ENCODE measurements around the gene NFILZ.

The NFILZ gene, protein sequence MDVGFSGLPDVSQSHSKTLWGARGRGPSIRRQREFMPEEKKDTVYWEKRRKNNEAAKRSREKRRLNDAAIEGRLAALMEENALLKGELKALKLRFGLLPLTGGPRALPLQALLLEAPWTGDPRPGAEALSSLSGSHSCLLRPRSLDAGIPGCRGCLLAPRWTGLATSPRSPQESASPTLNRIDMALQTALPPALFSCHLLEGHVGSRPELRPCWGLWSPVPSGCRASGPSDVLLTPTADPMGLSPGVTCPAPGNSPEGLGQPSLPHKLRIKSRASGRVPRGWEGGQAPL

DNA sequence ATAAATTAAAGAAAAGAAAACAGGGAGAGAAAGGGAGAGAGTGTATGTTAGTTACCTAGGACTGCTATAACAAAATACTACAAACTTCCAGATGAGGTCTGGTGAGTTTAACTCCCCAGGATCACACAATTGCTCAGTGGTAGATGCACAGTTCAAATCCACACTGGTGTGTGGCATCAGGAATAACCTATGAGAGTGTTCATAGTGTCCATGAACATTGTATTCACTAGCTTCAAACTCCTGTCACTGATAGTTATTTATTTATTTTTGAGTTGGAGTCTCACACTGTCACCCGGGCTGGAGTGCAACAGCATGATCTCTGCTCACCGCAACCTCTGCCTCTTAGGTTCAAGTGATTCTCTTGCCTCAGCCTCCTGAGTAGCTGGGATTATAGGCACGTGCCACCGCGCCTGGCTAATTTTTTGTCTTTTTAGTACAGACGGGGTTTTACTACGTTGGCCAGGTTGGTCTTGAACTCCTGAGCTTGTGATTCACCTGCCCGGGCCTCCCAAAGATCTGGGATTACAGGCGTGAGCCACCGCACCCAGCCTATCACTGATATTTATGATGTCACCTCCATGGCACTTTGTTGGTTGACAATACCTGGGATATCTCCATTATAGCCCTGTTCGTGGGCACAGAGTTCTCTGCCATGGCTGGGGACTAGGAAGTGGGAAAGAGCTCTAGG lies at the start of gene NFILZ:
TSS of gene NFILZ (plus strand) at position 638 of the 688 bp plus-strand sequence. CDS start 46,133 bp downstream, outside the sequence.
- DNase-seq: no peak

DNA sequence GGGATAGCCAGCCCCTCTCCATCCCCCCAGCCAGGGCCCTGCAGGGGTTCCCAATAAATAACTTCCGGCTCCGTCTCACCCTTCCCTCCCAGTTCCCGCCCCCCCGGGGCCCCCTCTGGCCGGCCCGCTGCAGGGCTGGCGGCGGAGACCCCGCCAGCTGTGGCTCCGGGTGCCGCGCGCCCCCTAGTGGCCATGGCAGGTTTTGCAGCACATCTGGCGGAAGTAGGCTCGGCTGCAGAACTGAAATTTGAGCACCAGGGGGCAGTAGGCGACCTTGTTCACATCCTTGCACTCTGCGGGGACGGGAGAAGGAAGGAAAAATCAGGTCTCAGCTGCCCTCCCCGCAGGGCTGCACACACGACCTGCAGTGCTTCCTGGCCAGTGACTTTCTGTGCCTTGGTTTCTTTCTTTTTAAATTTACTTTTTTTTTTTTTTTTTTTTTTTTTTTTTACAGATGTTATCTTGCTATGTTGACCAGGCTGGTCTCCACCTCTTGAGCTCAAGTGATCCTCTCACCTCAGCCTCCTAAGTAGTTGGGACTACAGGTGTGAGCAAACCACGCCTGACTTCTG lies 49.6 kb upstream of the NFILZ start:
- no peak for DNase-seq

GRCh38 chr19:8584965-8585893 lies 45.2 kb upstream of the NFILZ start:
- no peak for DNase-seq

GRCh38 chr19:8585894-8586750 lies 44.3 kb upstream of the NFILZ start:
- peak; percentile 11 for DNase-seq

DNA sequence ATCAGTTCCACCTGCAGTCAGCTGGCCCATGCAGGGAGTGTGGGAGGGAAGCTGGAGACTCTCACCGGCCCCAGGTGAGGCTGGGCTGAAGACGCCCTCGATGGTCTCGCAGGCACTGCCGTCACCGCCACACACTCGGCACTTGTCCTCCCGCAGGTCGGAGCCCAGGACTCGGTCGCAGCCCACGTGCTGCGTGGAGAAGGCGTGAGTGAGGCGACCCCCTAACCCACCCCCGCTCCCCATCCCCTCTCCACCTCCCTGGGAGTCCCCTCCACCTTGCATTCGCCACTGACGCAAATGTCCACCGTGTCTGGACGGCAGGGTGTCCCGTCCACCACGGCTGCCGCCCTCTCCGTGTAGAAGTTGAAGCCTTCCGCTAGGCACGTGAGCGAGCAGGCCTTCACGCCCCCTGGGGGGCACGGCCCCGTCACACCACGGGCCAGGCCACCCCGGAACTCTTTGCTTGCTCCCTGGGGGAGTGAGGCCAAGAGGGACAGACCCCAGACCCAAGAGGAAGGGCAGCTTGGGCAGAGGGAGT lies 41.2 kb upstream of the NFILZ start:
- DNase-seq: no peak

- no peak for DNase-seq
These were observed 38.0 kb upstream of the NFILZ start for GRCh38 chr19:8592231-8593009.

GRCh38 chr19:8593931-8594330 lies 36.5 kb upstream of the NFILZ start:
- DNase-seq: no peak

GRCh38 chr19:8595651-8596050 lies 34.8 kb upstream of the NFILZ start:
- no peak for DNase-seq

GRCh38 chr19:8596168-8596567 lies 34.3 kb upstream of the NFILZ start:
- no peak for DNase-seq

GRCh38 chr19:8600064-8600463 lies 30.4 kb upstream of the NFILZ start:
- no peak for DNase-seq

GRCh38 chr19:8600816-8601215 lies 29.6 kb upstream of the NFILZ start:
- no peak for DNase-seq

DNA sequence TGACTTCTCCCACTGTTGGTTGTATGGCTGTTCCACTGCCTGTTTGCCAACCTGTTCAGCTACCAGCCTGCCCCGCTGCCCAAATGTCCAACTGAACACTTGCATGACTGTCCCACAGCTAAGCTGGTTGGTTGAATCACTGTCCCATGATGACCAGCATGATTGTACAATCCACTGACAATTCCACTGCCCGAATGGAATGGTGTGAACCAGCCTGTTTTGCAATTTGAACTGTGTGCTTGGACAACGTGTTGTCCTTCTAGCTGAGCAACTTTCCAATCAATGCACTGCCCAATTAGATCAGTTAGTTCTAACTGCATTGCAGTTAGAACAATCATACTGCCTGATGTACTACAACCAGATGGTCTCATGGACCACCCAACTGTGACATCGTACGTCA lies 28.6 kb upstream of the NFILZ start:
- no peak for DNase-seq

DNA sequence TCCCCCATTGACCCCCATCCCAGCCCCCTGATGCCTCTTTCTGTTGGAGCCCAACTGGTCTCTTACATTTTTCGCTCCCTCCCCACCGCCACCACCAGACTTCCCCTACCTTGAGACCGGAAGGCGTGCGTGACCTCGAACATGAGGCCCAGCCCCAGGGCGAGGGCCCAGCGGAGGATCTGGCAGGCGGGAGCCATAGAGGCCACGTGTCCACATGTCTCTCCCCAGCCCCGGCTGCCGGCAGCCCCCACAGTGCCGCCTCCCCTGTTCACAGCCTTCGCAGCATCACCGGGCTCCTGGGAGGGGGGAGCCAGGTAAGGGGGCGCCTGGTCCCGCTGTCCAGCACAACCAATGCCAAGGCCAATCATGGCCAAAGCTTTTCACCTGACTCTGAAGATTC lies 24.9 kb upstream of the NFILZ start:
- DNase-seq: no peak

GRCh38 chr19:8607386-8607785 lies 23.0 kb upstream of the NFILZ start:
- DNase-seq: no peak

- DNase-seq: no peak
These were observed 21.5 kb upstream of the NFILZ start for GRCh38 chr19:8608941-8609278.

DNA sequence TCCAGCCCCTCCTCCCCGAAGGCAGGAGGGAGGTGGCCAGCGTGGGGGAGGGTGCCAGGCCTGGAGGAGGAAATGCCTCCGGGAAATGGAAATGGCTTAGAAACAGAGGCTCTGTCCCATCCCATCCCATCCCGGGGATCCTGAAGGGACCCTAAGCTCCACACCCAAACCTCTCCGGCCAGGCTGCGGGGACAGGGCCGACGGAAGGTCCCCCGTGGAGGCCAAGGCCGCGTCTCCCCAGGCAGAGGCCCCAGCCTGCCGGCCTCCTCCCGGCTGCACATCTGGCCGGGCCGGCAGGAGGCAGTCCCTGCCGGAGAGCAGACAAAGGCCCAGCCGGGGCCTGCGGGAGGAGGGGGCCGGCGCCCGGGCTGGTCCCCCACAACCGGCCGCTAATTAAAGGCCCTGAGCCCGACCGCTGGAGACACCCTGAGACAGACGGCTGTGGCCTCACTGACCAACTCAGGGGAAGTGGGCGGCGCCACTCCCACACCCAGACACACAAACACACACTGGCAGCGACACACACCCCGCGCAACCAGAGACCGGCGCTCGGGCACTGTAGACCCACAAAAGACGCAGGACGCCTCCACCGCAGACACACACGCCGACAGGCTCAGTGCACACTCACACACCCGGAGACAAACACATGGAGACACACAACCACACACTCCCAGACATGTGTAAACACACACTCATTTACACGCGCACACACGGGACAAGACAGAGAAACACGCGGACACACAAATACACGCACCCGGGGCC lies 21.0 kb upstream of the NFILZ start:
- no peak for DNase-seq

- DNase-seq: no peak
These were observed 20.1 kb upstream of the NFILZ start, which contains the start of gene ADAMTS10 for GRCh38 chr19:8610041-8610935. ADAMTS10 (minus strand) TSS chr19:8610715; CDS start chr19:8605710, 5,005 bp downstream.

DNA sequence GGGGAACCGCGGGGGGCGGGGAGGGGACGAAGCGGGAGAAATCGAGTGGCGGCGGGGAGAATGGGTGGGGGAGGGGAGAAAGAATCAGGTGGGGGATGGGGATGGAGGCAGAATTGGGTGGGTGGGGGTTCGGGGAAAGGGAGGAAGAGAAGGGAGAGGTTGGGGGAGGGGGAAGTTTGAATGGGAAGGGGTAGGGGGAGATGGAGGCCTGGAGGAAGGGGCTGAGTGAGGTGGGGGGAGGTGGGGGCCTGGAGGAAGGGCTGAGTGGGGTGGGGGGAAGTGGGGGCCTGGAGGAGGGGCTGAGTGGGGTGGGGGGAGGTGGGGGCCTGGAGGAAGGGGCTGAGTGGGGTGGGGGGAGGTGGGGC lies 19.5 kb upstream of the NFILZ start:
- DNase-seq: no peak

GRCh38 chr19:8611391-8611876 lies 19.0 kb upstream of the NFILZ start:
- DNase-seq: no peak

All from NCI-H510A (cell line).